ENCODE results near the gene NHP2. TPM values are rescaled to one million over a fixed set of nuclear protein-coding genes. Genes with fewer than 3 reads are reported as not detected.

Gene NHP2
- 69.0 TPM for total RNA-seq (2013)
- polyA plus RNA-seq: 100 to 1,000 TPM in 2 of 3 donors, 10 to 100 TPM in 1; 68.9 to 139 (median 108) TPM
- polyA minus RNA-seq: 33.8 and 70.0 TPM in 2 replicates
- total RNA-seq: 1.9 to 17.3 (median 12.8) reads per million in 11 experiments

DNA sequence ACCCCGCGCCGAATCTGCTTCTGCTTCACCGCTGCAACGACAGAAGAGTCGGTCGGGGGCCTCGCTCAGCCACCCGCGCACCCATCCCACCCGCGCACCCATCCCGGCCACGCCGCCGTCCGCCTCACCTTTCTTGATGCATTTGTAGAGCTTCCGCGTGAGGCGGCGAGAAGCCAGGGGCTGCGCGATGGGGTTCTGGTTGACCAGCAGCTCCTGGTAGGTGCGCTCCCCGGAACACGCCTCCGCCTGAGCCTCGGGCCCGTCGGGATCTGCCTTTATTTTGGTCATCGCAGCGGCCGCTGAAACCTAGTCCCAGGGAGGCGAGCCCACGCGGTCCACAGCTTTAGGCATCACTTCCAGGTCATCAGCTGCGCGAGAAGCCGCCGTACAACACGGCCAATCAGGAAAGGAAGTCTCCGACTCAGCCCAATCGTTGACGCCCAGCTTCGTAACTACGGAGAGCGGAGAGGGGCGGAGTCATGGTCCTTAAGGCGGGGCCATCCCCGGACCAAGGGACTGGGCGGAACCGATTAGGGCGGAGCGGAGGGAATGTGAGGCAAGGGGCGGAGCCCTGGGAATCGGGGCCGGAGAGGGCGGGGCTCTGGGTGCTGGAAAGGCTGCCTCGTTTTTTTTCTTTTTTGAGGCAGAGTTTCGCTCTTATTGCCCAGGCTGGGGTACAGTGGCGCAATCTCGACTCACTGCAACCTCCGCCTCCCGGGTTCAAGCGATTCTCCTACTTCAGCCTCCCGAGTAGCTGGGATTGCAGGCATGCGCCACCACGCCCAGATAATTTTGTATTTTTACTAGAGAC lies at the start of gene NHP2:
Gene NHP2, minus strand, starts transcription at position 356 of the 811 bp plus-strand sequence. Its CDS starts 68 bp downstream, at position 288.
- H3K4me1 ChIP-seq (ENCODE audit: control insufficient read depth in 1 of 2, insufficient read depth in 2 of 2, low read length in 2 of 2): peaks cover 9 to 17% of the 10 kb centered on the region in 2 donors
- TF ChIP-seq, protein P1, sequence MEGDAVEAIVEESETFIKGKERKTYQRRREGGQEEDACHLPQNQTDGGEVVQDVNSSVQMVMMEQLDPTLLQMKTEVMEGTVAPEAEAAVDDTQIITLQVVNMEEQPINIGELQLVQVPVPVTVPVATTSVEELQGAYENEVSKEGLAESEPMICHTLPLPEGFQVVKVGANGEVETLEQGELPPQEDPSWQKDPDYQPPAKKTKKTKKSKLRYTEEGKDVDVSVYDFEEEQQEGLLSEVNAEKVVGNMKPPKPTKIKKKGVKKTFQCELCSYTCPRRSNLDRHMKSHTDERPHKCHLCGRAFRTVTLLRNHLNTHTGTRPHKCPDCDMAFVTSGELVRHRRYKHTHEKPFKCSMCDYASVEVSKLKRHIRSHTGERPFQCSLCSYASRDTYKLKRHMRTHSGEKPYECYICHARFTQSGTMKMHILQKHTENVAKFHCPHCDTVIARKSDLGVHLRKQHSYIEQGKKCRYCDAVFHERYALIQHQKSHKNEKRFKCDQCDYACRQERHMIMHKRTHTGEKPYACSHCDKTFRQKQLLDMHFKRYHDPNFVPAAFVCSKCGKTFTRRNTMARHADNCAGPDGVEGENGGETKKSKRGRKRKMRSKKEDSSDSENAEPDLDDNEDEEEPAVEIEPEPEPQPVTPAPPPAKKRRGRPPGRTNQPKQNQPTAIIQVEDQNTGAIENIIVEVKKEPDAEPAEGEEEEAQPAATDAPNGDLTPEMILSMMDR (IDR thresholded peaks at IDR 0.05): no peak
- WGBS (ENCODE audit: insufficient coverage): under 1% methylated on average over 59 of the region's 68 CpGs

DNA sequence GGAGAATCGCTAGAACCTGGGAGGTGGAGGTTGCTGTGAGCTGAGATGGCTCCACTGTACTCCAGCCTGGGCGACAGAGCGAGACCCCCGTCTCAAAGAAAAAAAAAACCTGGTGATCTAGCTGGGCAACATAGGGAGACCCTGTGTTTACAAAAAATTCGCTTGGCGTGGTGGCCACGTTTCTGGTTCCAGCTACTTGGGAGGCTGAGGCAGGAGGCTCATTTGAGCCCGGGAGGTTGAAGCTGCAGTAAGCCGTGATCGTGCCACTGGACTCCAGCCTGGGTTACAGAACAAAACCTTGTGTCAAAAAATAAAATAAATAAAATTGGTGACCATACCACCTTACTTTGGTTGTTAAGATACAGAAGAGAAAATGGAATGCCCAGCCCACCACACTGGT lies 48.9 kb upstream of the NHP2 start:
- H3K9ac ChIP-seq (ENCODE audit: insufficient read depth, low read length, poor library complexity, severe bottlenecking): no peak overlapping the region
- no peak overlapping the region for H3K4me2 ChIP-seq (replicated peaks; ENCODE audit: extremely low read depth, low read length, poor library complexity, severe bottlenecking)
- H3K79me2 ChIP-seq (ENCODE audit: insufficient read depth, low read length): peaks cover 41% of the 10 kb centered on the region
- Mint-ChIP-seq H3K9me3 (no peaks in the 10 kb centered on the region), H3K27ac (no peak overlapping the region), H3K27me3 (ENCODE audit: low read depth in 3 of 3) (no peaks in the 10 kb centered on the region), H3K4me1 (peaks cover 50% of the 10 kb centered on the region), H3K36me3 (peaks cover 16% of the 10 kb centered on the region in 2 donors), H3K4me3 (no peak overlapping the region)
- 91% methylated on average over 6 of the region's 10 CpGs for WGBS (ENCODE audit: insufficient coverage)
- H3K4me1 ChIP-seq (ENCODE audit: control insufficient read depth in 1 of 2, insufficient read depth in 2 of 2, low read length in 2 of 2): peaks cover 32 to 46% of the 10 kb centered on the region in 2 donors
- no peaks in the 10 kb centered on the region for H3K27me3 ChIP-seq (ENCODE audit: control insufficient read depth in 2 of 2, insufficient read depth in 2 of 2, low read length in 2 of 2)
- H4K20me1 ChIP-seq (ENCODE audit: insufficient read depth, low read length): peaks cover 24% of the 10 kb centered on the region
- H2AFZ ChIP-seq (ENCODE audit: insufficient read depth, low read depth, low read length, poor library complexity, severe bottlenecking): no peak overlapping the region
- no peaks in the 10 kb centered on the region for H3K9me3 ChIP-seq (replicated peaks in 1 of 2; ENCODE audit: control insufficient read depth in 1 of 2, insufficient read depth in 1 of 2, low read length in 2 of 2)
- TF ChIP-seq, protein P1 (IDR thresholded peaks at IDR 0.05): no peak
- no peak overlapping the region for H3K4me3 ChIP-seq (replicated peaks in 1 of 3; ENCODE audit: low read depth in 2 of 3, low read length in 3 of 3)
- intact Hi-C loops (cut with micrococcal nuclease): no loop called here
- H3K27ac ChIP-seq (ENCODE audit: low read depth in 1 of 2, low read length in 2 of 2): no peak overlapping the region
- H3K36me3 ChIP-seq (replicated peaks in 1 of 2; ENCODE audit: control insufficient read depth in 1 of 2, insufficient read depth in 2 of 2, low read length in 2 of 2): peaks cover 9 to 15% of the 10 kb centered on the region in 2 donors
- DNase-seq: no peak

More for the DNA sequence above, at the start of gene NHP2:
- Mint-ChIP-seq H3K36me3 (peaks cover 25 to 29% of the 10 kb centered on the region in 2 donors), H3K27ac (peak within 1 kb of the TSS; percentile 65 to 91 (median 89)), H3K27me3 (ENCODE audit: low read depth in 3 of 3) (no peaks in the 10 kb centered on the region), H3K4me1 (peaks cover 17% of the 10 kb centered on the region), H3K9me3 (peaks cover 0 to 3% (median 0%) of the 10 kb centered on the region in 7 donors), H3K4me3 (peak within 1 kb of the TSS; percentile 86 to 92)
- no peaks in the 10 kb centered on the region for H3K27me3 ChIP-seq (ENCODE audit: control insufficient read depth in 2 of 2, insufficient read depth in 2 of 2, low read length in 2 of 2)
- peaks cover 23 to 25% of the 10 kb centered on the region in 2 donors for H3K36me3 ChIP-seq (replicated peaks in 1 of 2; ENCODE audit: control insufficient read depth in 1 of 2, insufficient read depth in 2 of 2, low read length in 2 of 2)
- DNase-seq: peak; percentile 98 to 99 (median 99)
- peak within 1 kb of the TSS; percentile 66 for H3K9ac ChIP-seq (ENCODE audit: insufficient read depth, low read length, poor library complexity, severe bottlenecking)
- peak within 1 kb of the TSS; percentile 33 to 77 for H3K27ac ChIP-seq (ENCODE audit: low read depth in 1 of 2, low read length in 2 of 2)
- intact Hi-C loops (cut with micrococcal nuclease): loop anchor here in 1 of 2 donors (2.0 to 5.0 kb wide), 2 partner anchors 23 to 851 kb away; partner anchors contain the start of genes PRELID1, RAB24 and RMND5B
- H4K20me1 ChIP-seq (ENCODE audit: insufficient read depth, low read length): no peaks in the 10 kb centered on the region
- peak within 1 kb of the TSS; percentile 40 to 79 (median 64) for H3K4me3 ChIP-seq (replicated peaks in 1 of 3; ENCODE audit: low read depth in 2 of 3, low read length in 3 of 3)
- peak within 1 kb of the TSS; percentile 88 for H2AFZ ChIP-seq (ENCODE audit: insufficient read depth, low read depth, low read length, poor library complexity, severe bottlenecking)
- peaks cover 10% of the 10 kb centered on the region for H3K79me2 ChIP-seq (ENCODE audit: insufficient read depth, low read length)
- H3K9me3 ChIP-seq (replicated peaks in 1 of 2; ENCODE audit: control insufficient read depth in 1 of 2, insufficient read depth in 1 of 2, low read length in 2 of 2): no peaks in the 10 kb centered on the region
- peak within 1 kb of the TSS; percentile 88 for H3K4me2 ChIP-seq (replicated peaks; ENCODE audit: extremely low read depth, low read length, poor library complexity, severe bottlenecking)

All from CD14-positive monocyte (primary cell).